Fibroblast of mammary gland (primary cell): ENCODE measurements around the gene MTTP.

Experiments used
- DNase-seq: peaks from one replicate; pipeline ENCODE4 v3.0.0-alpha.2; 2010; ENCODE audit warnings: low read depth
- H3K4me3 ChIP-seq: 2 replicates; pipeline ENCODE4 v1.5.1; 2011; ENCODE audit warnings: low read depth, mild to moderate bottlenecking, low read length, moderate library complexity; ENCODE audit not compliant: control insufficient read depth
- TF ChIP-seq, protein P1 (sequence below): conservative IDR thresholded peaks from 2 replicates; pipeline ENCODE4 v1.5.1; 2011; ENCODE audit warnings: low read depth, low read length, inconsistent platforms; ENCODE audit not compliant: control insufficient read depth, insufficient read depth

The MTTP gene

DNA sequence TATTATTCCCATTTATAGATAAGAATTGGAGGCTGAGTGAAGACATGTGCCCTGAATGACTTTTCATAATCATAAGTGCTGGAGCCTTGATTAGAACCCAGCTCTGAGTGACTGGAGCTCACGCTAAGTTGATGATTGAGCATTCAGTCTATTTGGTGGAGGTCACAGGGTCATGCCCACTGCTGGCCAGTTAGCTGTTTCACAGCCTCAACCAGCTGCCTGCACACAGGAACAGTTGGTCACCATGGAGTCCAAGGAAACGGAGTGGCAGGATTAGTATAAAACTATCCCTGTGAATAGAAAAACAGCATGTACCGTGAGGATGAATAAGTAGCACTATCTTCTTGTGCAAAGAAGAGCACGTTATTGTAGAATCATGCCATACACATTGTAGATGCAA is 84.0 kb downstream of the MTTP start:
- DNase-seq, result no peak
- H3K4me3 ChIP-seq, result no peak overlapping the region
- TF ChIP-seq, protein P1, sequence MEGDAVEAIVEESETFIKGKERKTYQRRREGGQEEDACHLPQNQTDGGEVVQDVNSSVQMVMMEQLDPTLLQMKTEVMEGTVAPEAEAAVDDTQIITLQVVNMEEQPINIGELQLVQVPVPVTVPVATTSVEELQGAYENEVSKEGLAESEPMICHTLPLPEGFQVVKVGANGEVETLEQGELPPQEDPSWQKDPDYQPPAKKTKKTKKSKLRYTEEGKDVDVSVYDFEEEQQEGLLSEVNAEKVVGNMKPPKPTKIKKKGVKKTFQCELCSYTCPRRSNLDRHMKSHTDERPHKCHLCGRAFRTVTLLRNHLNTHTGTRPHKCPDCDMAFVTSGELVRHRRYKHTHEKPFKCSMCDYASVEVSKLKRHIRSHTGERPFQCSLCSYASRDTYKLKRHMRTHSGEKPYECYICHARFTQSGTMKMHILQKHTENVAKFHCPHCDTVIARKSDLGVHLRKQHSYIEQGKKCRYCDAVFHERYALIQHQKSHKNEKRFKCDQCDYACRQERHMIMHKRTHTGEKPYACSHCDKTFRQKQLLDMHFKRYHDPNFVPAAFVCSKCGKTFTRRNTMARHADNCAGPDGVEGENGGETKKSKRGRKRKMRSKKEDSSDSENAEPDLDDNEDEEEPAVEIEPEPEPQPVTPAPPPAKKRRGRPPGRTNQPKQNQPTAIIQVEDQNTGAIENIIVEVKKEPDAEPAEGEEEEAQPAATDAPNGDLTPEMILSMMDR, result no peak

DNA sequence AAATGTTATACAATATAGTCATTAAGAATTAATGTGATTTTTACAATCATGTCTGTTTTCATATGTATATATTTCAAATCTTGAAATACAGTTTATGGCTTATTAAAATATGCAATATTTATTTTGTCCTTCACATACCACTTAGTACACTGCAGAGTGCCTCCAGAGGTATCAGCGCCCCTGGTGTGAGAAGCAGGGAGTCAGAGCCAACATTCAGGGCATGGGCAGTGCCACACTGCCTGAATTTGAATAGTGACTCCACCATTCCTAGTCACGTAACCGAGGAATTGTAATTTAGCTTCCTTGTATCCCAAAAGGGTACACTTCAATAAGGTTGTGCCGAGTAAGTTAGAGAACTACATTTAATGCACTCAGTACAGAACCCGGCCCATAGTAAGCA is 87.3 kb downstream of the MTTP start:
- TF ChIP-seq, protein P1, result no peak
- H3K4me3 ChIP-seq, result no peak overlapping the region
- DNase-seq, result no peak

DNA sequence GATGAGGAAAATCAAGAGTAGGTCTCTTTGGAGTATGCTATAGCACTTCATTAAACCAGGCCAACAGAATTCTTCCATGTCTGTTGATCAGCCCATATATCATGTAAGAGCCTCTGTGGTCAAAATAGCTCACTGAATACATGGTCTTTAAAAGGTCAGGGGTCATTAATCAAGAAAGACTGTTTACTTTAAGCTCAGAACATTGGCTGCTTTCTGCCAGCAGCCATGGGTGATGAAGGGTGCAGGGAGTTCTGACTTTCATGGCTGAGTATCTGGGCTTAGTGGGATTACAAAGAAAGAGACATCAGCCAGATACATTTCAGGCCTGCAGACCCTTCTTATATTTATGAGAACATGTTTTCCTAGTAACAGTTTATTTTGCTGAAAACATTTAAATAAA is 90.1 kb downstream of the MTTP start:
- TF ChIP-seq, protein P1, result no peak
- H3K4me3 ChIP-seq, result no peak overlapping the region
- no peak for DNase-seq

DNA sequence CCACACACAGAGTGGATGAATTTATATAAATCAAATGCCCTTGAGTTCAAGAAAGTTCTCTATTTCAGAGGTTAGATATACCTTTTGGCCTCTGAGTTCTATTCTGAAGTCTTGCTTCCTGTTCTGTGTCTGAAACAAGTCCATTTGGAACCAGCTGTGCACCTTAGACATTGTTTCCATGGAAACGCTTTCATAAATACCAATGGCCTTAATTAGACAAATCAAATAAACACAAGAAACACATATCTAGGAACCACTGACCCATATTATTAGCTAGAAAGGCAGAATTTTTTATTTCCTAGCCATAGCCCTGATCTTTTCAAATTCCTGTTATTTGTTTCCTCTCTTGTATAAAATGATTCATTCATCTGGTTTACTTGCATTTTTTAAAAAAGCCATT is 91.4 kb downstream of the MTTP start:
- no peak for DNase-seq
- TF ChIP-seq, protein P1, result no peak
- no peak overlapping the region for H3K4me3 ChIP-seq

DNA sequence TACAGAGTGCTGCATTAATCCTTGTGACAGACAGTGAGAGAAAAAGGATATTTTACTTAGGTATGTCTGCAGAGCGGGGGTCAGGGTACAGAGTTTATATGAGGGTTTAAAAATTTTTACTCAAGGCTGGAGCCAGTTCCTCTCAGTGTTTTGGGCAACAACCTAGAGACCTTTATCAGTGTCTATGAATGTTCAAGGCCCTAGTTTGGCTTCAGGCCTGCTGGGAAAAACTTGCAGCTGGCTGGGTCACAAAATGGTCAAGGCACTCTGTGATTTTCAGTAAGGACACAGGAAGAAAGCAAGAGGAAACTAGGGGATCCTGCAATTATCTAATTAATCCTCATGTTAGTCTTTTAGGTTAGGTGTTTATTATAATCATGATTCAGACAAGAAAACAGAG is 93.8 kb downstream of the MTTP start:
- H3K4me3 ChIP-seq, result no peak overlapping the region
- no peak for DNase-seq
- TF ChIP-seq, protein P1, result no peak

DNA sequence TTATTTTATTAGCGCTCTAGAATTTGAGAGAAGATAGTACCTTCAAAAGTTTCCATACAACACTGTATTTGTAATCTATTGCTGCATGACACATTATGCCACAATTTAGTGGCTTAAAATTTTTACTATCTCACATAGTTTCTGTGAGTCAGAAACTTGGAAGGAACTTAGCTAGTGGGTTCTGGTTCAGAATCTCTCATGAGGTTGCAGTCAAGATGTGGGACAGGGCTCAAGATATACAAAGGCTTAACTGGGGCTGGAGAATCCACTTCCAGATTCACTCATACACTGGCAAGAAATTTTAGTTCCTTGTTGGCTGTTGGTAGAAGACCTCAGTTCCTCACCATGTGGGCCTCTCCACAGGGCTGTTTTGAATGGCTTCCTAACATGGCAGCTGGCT is 94.5 kb downstream of the MTTP start:
- no peak overlapping the region for H3K4me3 ChIP-seq
- DNase-seq, result peak; percentile 2
- TF ChIP-seq, protein P1, result no peak

DNA sequence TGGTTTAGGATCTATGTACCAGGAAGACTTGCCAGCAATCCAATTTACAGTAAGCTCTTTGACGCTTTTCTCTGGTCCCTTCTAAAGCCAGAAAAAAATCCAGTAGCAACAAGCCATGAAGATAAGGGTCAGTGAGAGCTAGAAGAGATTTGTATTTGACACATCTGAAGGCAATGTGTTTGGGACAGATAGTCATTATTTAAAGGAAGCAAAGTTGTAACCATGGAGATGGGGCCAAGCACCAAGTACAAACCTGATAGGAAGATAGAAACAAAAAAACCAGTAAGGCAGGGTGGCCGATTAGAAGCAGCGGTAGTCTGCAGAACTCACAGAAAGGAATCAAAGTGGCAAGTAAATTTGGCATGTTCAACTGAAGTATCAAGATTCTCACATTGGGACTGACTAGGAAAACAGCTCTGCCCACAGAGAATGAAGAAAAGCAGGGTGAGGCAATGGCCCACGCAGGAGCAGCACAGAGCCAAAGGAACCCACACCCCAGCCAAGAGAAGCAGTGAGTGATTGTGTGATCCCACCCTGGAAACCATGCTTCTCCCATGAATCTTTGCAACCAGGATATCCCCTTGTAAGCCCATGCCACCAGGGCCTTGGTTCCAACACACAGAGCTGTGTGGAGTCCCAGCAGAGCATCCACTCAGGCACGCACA is 95.9 kb downstream of the MTTP start:
- TF ChIP-seq, protein P1, result no peak
- no peak for DNase-seq
- no peak overlapping the region for H3K4me3 ChIP-seq
